HG02840 (cell line): ENCODE measurements around the gene CEP68.

ENCODE experiments used
- ATAC-seq: cut with Tn5 transposase; IDR thresholded peaks from one replicate; pipeline ENCODE4 v1.9.1; 2021; ENCODE audit warnings: mild to moderate bottlenecking, moderate library complexity, moderate number of reproducible peaks; ENCODE audit not compliant: unreplicated experiment, low FRiP score

The CEP68 gene

GRCh38 chr2:65055422-65056214 is 598 bp upstream of the CEP68 start:
- peak; percentile 27 for ATAC-seq

- ATAC-seq = no peak
These were observed 799 bp downstream of the CEP68 start for GRCh38 chr2:65057054-65057375.

- no peak for ATAC-seq
These were observed 1.3 kb downstream of the CEP68 start for GRCh38 chr2:65057391-65058052.

- no peak for ATAC-seq
These were observed 2.9 kb downstream of the CEP68 start for GRCh38 chr2:65059071-65059470.

- no peak for ATAC-seq
These were observed 5.1 kb downstream of the CEP68 start for GRCh38 chr2:65061146-65061909.

- no peak for ATAC-seq
These were observed 5.7 kb downstream of the CEP68 start for GRCh38 chr2:65061910-65062339.

GRCh38 chr2:65062843-65063825 is 6.9 kb downstream of the CEP68 start:
- no peak for ATAC-seq

- peak; percentile 79 for ATAC-seq
These were observed 8.7 kb downstream of the CEP68 start for GRCh38 chr2:65064728-65065552.

GRCh38 chr2:65067806-65068553 is 11.8 kb downstream of the CEP68 start:
- ATAC-seq = no peak

- ATAC-seq = no peak
These were observed 13.2 kb downstream of the CEP68 start for GRCh38 chr2:65069439-65069824.

GRCh38 chr2:65070172-65070830 is 14.1 kb downstream of the CEP68 start:
- ATAC-seq = no peak

GRCh38 chr2:65070856-65071255 is 14.6 kb downstream of the CEP68 start:
- no peak for ATAC-seq

- no peak for ATAC-seq
These were observed 15.4 kb downstream of the CEP68 start for GRCh38 chr2:65071499-65072180.

GRCh38 chr2:65072181-65072970 is 16.2 kb downstream of the CEP68 start:
- no peak for ATAC-seq

- ATAC-seq = no peak
These were observed 17.8 kb downstream of the CEP68 start for GRCh38 chr2:65073879-65074565.

- no peak for ATAC-seq
These were observed 19.0 kb downstream of the CEP68 start for GRCh38 chr2:65075176-65075575.
